ENCODE measurements around the gene MGAT4A. TPM values are rescaled to one million over a fixed set of nuclear protein-coding genes. Genes with fewer than 3 reads are reported as not detected.

The MGAT4A gene
- total and polyA plus RNA-seq, 2 of the 8 experiments (the other 6 are each of a cell fraction or from before 2014, with no cell fraction given): 1.4 to 7.7 TPM

GRCh38 chr2:98759338-98759737 lies 28.4 kb upstream of the MGAT4A start:
- FAIRE-seq: no peak
- no peak overlapping the region for H3K4me3 ChIP-seq (ENCODE audit: extremely low read depth in 1 of 4, insufficient read depth in 2 of 4, low read depth in 3 of 4, low read length in 4 of 4)
- no peak overlapping the region for H3K23ac ChIP-seq (ENCODE audit: insufficient read length)
- H4K91ac ChIP-seq (replicated peaks; ENCODE audit: insufficient read length, low read length): no peak overlapping the region
- H2BK120ac ChIP-seq (replicated peaks; ENCODE audit: low read depth, low read length): no peak overlapping the region
- H3K27me3 ChIP-seq (replicated peaks in 1 of 4; ENCODE audit: control insufficient read depth in 3 of 4, extremely low read depth in 1 of 4, insufficient read depth in 3 of 4, low read length in 3 of 4): no peaks in the 10 kb centered on the region
- POLR2A ChIA-PET (ENCODE audit: partially characterized antibody): no interaction called here
- H3K79me1 ChIP-seq (ENCODE audit: low read depth, low read length): no peaks in the 10 kb centered on the region
- no peak overlapping the region for H3K27ac ChIP-seq (ENCODE audit: low read depth, low read length)
- H4K5ac ChIP-seq (ENCODE audit: insufficient read length, low read depth, low read length): no peak overlapping the region
- no peak overlapping the region for H3K18ac ChIP-seq (ENCODE audit: extremely low read depth, low read length)
- TF ChIP-seq SAP30 (IDR thresholded peaks at IDR 0.05; ENCODE audit: insufficient read depth, insufficient replicate concordance, low read length) (no peak), ASH2L (IDR thresholded peaks at IDR 0.05; ENCODE audit: low read length) (no peak), TBP (IDR thresholded peaks at IDR 0.05; ENCODE audit: low read depth, low read length) (no peak), TAF7 (optimal IDR thresholded peaks at IDR 0.05; ENCODE audit: borderline replicate concordance, low read depth, low read length) (no peak), PHF8 (conservative IDR thresholded peaks at IDR 0.05; ENCODE audit: low read depth, low read length) (no peak), MAFK (IDR thresholded peaks at IDR 0.05; ENCODE audit: low read depth, low read length) (no peak), KDM1A (IDR thresholded peaks at IDR 0.05; ENCODE audit: borderline replicate concordance, low read length) (no peak), POLR2AphosphoS5 (IDR thresholded peaks at IDR 0.05; ENCODE audit: low read depth, low read length) (no peak), RNF2 (IDR thresholded peaks at IDR 0.05; ENCODE audit: borderline replicate concordance, low read depth, low read length, missing control alignments, poor library complexity, severe bottlenecking) (no peak), ATF3 (IDR thresholded peaks at IDR 0.05; ENCODE audit: insufficient read depth, low read depth, low read length) (no peak), RFX5 (IDR thresholded peaks at IDR 0.05; ENCODE audit: borderline replicate concordance, low read depth, low read length) (no peak)
- WGBS, 2 experiments (ENCODE audit: extremely low coverage in 1 of 2, insufficient coverage in 1 of 2, insufficient read length in 1 of 2, insufficient replicate concordance in 2 of 2, low coverage in 1 of 2, low lambda C conversion rate in 2 of 2, missing lambda C conversion rate in 1 of 2): 75% methylated on average over 2 of the region's 2 CpGs; no CpG with 5 or more reads in 1 of the 2 experiments
- H3K4me1 ChIP-seq (replicated peaks in 1 of 4; ENCODE audit: control insufficient read depth in 3 of 4, insufficient read depth in 4 of 4, low read length in 3 of 4): no peaks in the 10 kb centered on the region
- no peak for DNase-seq (ENCODE audit: low read depth in 1 of 2, low spot score in 2 of 2)
- no peak overlapping the region for H2AFZ ChIP-seq (ENCODE audit: low read length)
- no peak overlapping the region for H3K4ac ChIP-seq (replicated peaks; ENCODE audit: insufficient read length, low read depth, low read length)
- H3K56ac ChIP-seq (replicated peaks; ENCODE audit: insufficient read length, low read depth, low read length): no peak overlapping the region
- H3K79me2 ChIP-seq (ENCODE audit: control insufficient read depth in 1 of 2, insufficient read depth in 2 of 2, low read length in 2 of 2): no peaks in the 10 kb centered on the region
- no peaks in the 10 kb centered on the region for H3K23me2 ChIP-seq (ENCODE audit: low read depth, low read length)
- H2BK5ac ChIP-seq (ENCODE audit: low read depth, low read length): no peak overlapping the region
- no peak overlapping the region for H3K9ac ChIP-seq (replicated peaks in 1 of 4; ENCODE audit: extremely low read depth in 1 of 4, low read depth in 3 of 4, low read length in 3 of 4)
- H3K14ac ChIP-seq (ENCODE audit: insufficient read length): no peak overlapping the region
- H2BK15ac ChIP-seq (ENCODE audit: low read length): no peak overlapping the region
- H2BK20ac ChIP-seq (ENCODE audit: low read length): no peak overlapping the region
- no peaks in the 10 kb centered on the region for H3K36me3 ChIP-seq (ENCODE audit: control insufficient read depth in 2 of 4, insufficient read depth in 4 of 4, low read length in 3 of 4)
- no peaks in the 10 kb centered on the region for H4K20me1 ChIP-seq (replicated peaks in 1 of 2; ENCODE audit: control insufficient read depth in 1 of 2, insufficient read depth in 2 of 2, low read length in 2 of 2)
- H4K8ac ChIP-seq (ENCODE audit: extremely low read depth, insufficient read depth, low read length): no peak overlapping the region
- H3K4me2 ChIP-seq (ENCODE audit: insufficient read depth in 1 of 2, low read depth in 2 of 2, low read length in 2 of 2): no peak overlapping the region
- H2BK12ac ChIP-seq (ENCODE audit: low read depth, low read length): no peak overlapping the region
- H2AK5ac ChIP-seq (ENCODE audit: low read depth, low read length): no peak overlapping the region
- CTCF ChIA-PET (ENCODE audit: partially characterized antibody): no interaction called here
- no peaks in the 10 kb centered on the region for H3K9me3 ChIP-seq (ENCODE audit: insufficient read depth in 2 of 2, low read depth in 1 of 2, low read length in 1 of 2)

Measured in H1 (cell line).